Lower leg skin (tissue), 4 donors: ENCODE measurements around the gene TLL2. TPM values are rescaled to one million over a fixed set of nuclear protein-coding genes. Genes with fewer than 3 reads are reported as not detected.

Experiments
- DNase-seq, 2 donors: peaks; one replicate each; pipeline ENCODE4 v3.0.0-alpha.2; 2019; ENCODE audit warnings: low spot score in 2 of 2
- H3K4me3 ChIP-seq: fragments of 200-600 bp; sonication (generic); 2 replicates; pipeline ENCODE4 v1.5.1; 2017; ENCODE audit warnings: mild to moderate bottlenecking, low read depth; ENCODE audit not compliant: poor library complexity, severe bottlenecking
- POLR2A ChIP-seq, 2 donors: fragments of 450-650 bp; IDR thresholded peaks; one replicate each; pipeline ENCODE4 v1.6.1; 2016 to 2017; ENCODE audit warnings: antibody characterized with exemption in 2 of 2, mild to moderate bottlenecking in 1 of 2, moderate library complexity in 1 of 2
- WGBS, 2 donors: methylation state at CpG; one replicate each; pipeline ENCODE4 v1.1.5; 2018; 5-methylcytosine and 5-hydroxymethylcytosine counted together
- intact Hi-C: fragments of 100-400 bp; cut with DNase I; formaldehyde crosslinking; loops from one replicate; pipeline ENCODE4 v1.15.0; 2023; ENCODE audit warnings: low total_unique reads
- total RNA-seq, 4 donors: library from RNA; depleted of rRNA; stranded (reverse); fragments of >200 nt; gene quantifications; one replicate each; pipeline ENCODE4 v1.1.0, GENCODE V29; 2016
- TF ChIP-seq, protein P1 (sequence below), 3 donors: fragments of 450-650 bp; IDR thresholded peaks; one replicate each; pipeline ENCODE4 v1.5.1; 2016; ENCODE audit warnings: antibody characterized with exemption in 3 of 3, mild to moderate bottlenecking in 3 of 3, moderate library complexity in 2 of 3

Gene TLL2
- total RNA-seq, 4 donors from 2014 or later: 0.39 to 0.94 TPM; not detected in 2

DNA sequence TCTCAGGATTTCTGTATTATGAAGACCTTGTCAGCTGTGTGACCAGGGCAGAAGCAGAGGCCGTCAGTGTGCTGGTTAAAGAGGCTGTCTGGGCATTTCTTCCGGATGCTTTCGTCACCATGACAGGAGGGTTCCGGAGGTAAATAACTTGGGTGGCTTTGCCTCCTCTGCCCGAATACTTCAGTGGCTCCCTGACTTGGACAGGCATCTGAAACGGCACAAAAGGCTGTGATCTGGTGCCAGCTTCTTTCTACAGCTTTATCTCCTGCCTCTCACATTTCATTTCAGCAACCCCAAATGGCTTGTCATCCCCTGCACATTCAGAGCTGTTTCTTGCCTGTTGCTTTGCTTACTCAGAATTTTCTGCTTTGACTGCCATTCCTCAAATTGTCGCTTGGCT, 186.3 kb downstream of the TLL2 start:
- H3K4me3 ChIP-seq: no peak overlapping the region
- TF ChIP-seq, protein P1, sequence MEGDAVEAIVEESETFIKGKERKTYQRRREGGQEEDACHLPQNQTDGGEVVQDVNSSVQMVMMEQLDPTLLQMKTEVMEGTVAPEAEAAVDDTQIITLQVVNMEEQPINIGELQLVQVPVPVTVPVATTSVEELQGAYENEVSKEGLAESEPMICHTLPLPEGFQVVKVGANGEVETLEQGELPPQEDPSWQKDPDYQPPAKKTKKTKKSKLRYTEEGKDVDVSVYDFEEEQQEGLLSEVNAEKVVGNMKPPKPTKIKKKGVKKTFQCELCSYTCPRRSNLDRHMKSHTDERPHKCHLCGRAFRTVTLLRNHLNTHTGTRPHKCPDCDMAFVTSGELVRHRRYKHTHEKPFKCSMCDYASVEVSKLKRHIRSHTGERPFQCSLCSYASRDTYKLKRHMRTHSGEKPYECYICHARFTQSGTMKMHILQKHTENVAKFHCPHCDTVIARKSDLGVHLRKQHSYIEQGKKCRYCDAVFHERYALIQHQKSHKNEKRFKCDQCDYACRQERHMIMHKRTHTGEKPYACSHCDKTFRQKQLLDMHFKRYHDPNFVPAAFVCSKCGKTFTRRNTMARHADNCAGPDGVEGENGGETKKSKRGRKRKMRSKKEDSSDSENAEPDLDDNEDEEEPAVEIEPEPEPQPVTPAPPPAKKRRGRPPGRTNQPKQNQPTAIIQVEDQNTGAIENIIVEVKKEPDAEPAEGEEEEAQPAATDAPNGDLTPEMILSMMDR (IDR thresholded peaks at IDR 0.05): no peak
- no peak for TF ChIP-seq POLR2A (IDR thresholded peaks at IDR 0.05)
- DNase-seq: no peak
- 51 to 70% methylated on average over 7 of the region's 7 CpGs for WGBS, 2 donors
- intact Hi-C loops: no loop called here

DNA sequence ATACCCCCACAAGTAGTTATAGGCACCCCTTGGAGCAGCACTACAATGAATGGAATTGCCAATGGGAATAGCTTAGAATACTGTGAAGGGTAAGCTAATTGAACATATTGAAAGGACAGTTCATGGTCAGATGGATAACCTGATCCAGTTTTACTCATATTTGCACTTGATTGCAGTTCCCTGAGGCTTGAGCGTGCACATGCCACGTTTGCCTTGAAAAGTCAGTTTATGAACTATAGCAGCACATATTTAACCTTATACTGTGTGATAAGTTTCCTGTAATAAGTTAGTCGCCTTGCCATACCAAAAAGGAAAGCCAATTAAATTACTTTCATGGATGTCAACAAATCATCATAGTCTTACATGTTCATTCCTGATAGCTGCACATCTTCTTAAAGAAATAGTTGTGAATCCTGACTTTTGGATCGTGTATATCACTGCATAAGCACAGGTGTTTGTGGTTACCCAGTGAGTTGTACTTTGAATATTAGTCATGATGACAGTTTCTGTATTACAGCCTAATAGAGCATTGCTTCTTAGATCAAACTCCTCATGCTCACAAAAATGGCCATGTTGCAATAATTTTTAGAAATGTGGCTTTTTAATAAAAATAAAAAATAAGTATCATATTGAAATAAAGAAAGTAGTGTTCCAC, 187.9 kb downstream of the TLL2 start:
- DNase-seq: no peak
- 63 to 69% methylated on average over 4 of the region's 4 CpGs for WGBS, 2 donors
- TF ChIP-seq POLR2A (IDR thresholded peaks at IDR 0.05): no peak
- TF ChIP-seq, protein P1 (IDR thresholded peaks at IDR 0.05): no peak
- no peak overlapping the region for H3K4me3 ChIP-seq
- intact Hi-C loops: no loop called here

DNA sequence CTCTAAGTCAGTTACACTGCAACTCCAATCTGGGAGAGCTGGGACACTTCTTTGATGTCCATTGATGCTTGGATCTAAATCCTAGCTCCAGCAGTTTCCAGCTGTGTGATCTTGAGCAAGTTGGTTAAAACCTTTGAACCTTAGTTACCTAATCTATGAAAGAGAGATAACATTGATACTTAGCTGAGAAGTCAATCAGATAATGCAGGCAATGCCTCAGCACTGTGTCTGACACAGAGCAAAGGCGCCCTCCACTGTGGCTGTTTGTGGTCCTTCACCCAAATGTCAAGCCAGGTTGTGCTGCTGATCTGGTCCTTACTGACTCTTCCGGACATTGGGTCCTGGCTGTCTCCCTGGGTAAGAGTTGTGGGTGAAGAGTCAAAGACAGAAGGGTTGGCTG, 189.3 kb downstream of the TLL2 start:
- no peak overlapping the region for H3K4me3 ChIP-seq
- TF ChIP-seq, protein P1 (IDR thresholded peaks at IDR 0.05): no peak
- no peak for TF ChIP-seq POLR2A (IDR thresholded peaks at IDR 0.05)
- DNase-seq: no peak
- intact Hi-C loops: no loop called here
- WGBS, 2 donors: 84 to 85% methylated on average over 2 of the region's 2 CpGs

DNA sequence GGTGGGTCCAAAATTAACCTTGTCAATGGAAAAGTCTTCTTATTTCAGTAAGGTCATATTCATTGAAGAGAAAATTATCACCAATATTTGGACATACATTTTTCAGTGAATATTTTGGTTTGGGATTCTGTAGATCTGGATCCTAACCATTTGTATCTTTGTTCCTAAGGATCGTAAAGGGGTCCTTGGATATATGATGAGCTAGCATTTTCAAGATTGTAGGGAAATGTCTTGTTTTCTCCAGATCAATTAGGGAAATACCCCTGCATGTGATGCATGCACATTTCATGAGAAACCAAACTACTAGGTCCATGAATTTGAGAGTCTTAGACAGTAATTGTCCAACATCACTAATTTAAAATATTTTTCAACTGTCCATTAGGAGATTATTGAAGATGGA, 191.5 kb downstream of the TLL2 start:
- no peak for DNase-seq
- intact Hi-C loops: no loop called here
- no peak for TF ChIP-seq POLR2A (IDR thresholded peaks at IDR 0.05)
- TF ChIP-seq, protein P1 (IDR thresholded peaks at IDR 0.05): no peak
- H3K4me3 ChIP-seq: no peak overlapping the region
- 78 to 87% methylated on average over 1 of the region's 1 CpG for WGBS, 2 donors

DNA sequence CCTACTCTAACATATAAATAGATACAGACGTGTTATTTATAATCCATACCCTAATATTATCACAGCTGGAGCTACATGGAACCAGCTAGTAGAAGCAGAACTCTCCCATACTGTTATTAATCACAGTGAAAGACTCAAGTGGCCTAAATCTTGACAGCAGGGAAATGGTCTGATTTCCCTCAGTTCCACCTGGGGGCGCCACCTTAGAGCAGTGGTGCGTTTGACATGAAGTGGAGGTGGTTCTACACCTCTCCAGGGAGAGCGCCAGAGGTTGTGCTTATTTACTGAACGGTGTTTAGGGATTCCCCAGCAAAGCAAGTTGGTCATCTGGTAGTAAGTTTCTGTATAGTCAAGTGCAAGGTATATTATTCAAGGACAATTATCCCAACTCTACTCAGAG, 191.9 kb downstream of the TLL2 start:
- DNase-seq: no peak
- intact Hi-C loops: no loop called here
- TF ChIP-seq POLR2A (IDR thresholded peaks at IDR 0.05): no peak
- TF ChIP-seq, protein P1 (IDR thresholded peaks at IDR 0.05): no peak
- H3K4me3 ChIP-seq: no peak overlapping the region
- WGBS, 2 donors: 68 to 70% methylated on average over 5 of the region's 5 CpGs
